ENCODE data around the gene TCOF1. TPM values are rescaled to one million over a fixed set of nuclear protein-coding genes. Genes with fewer than 3 reads are reported as not detected.

The TCOF1 gene
- total and polyA plus RNA-seq, 2 donors (not counting 3 experiments of a cell fraction or from before 2014, with no cell fraction given) = 11.2 to 52.0 TPM

DNA sequence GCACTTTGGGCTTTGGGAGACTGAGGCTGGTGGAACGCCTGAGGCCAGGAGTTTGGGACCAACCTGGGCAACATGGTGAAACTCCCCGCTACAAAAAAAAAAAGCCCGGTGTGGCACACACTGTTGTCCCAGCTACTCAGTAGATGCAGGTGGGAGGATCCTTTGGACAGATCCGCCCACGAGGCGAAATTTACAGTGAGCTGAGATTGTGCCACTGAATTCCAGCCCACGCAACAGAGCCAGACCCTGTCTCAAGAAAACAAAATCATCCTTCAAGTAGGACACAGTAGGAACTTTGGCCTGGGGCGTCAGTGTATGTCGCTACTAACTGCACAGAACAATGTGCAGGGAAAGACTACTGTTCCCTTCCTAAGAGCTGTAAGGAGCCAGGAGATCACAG is 87.3 kb downstream of the TCOF1 start:
- H3K79me2 ChIP-seq (ENCODE audit: control insufficient read depth, insufficient read depth, low read length) = peaks cover 41% of the 10 kb centered on the region
- H3K9me3 ChIP-seq (replicated peaks; ENCODE audit: control insufficient read depth, insufficient read depth, low read length) = no peaks in the 10 kb centered on the region
- BruUV-seq (replicated peaks) = no TSS peak
- no peak for DNase-seq (ENCODE audit: low read depth, low spot score)
- H3K4me2 ChIP-seq (ENCODE audit: insufficient read depth, low read length) = no peak overlapping the region
- no peak for FAIRE-seq
- TF ChIP-seq EZH2 (IDR thresholded peaks at IDR 0.05; ENCODE audit: borderline replicate concordance, low read depth, low read length, severe bottlenecking) (no peak), POLR2A (IDR thresholded peaks at IDR 0.05; ENCODE audit: low read depth, low read length) (peak; percentile 13), GATA2 (IDR thresholded peaks at IDR 0.05; ENCODE audit: insufficient read depth, insufficient read length, low read depth, low read length) (no peak)
- peaks cover 4% of the 10 kb centered on the region for H4K20me1 ChIP-seq (replicated peaks; ENCODE audit: control insufficient read depth, extremely low read depth, insufficient read depth, low read length)
- no peak overlapping the region for H3K9ac ChIP-seq (replicated peaks; ENCODE audit: extremely low read depth, insufficient read depth, low read length)
- peaks cover 28% of the 10 kb centered on the region for H3K4me1 ChIP-seq (ENCODE audit: control insufficient read depth, extremely low read depth, insufficient read depth, low read length)
- intact Hi-C loops (cut with micrococcal nuclease) (no loop called here), dilution Hi-C loops (cut with MboI; ENCODE audit: extremely low pct_ligation_motif_present, low sequenced_read_pairs) (no loop called here)
- H3K27me3 ChIP-seq (ENCODE audit: control insufficient read depth in 2 of 2, insufficient read depth in 2 of 2, low read length in 2 of 2) = no peaks in the 10 kb centered on the region
- POLR2A ChIA-PET = no interaction called here
- H3K9me1 ChIP-seq (replicated peaks; ENCODE audit: control insufficient read depth, extremely low read depth, insufficient read depth, low read length) = no peaks in the 10 kb centered on the region
- H3K27ac ChIP-seq (ENCODE audit: insufficient read depth, low read depth, low read length) = no peak overlapping the region
- H3K36me3 ChIP-seq (ENCODE audit: control insufficient read depth in 2 of 2, extremely low read depth in 1 of 2, insufficient read depth in 2 of 2, low read length in 2 of 2) = peaks cover 43% of the 10 kb centered on the region in 2 experiments
- H3K4me3 ChIP-seq (replicated peaks in 1 of 3; ENCODE audit: insufficient read depth in 1 of 3, low read depth in 1 of 3, low read length in 3 of 3) = no peak overlapping the region
- CTCF ChIA-PET = no interaction called here
- no peak overlapping the region for H2AFZ ChIP-seq (ENCODE audit: low read depth, low read length)

DNA sequence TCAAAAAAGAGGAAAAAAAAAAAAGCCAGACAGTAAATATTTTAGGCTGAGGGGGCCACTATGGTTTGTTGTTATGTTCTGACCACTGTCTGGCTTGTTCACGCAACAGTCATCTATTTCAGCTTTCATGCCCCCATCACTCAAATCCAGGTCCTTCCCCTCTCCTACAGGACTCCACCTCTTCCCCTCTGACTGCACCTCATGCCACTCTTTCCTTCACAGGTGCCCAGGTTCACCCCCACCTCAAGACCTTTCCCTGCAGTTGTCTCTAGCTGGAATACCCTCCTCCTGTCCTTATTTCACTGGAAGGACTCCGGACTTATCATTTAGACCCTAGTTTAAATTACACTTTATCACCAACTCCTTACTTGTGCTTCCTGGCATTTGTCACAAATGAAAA is 88.6 kb downstream of the TCOF1 start:
- dilution Hi-C loops (cut with MboI; ENCODE audit: extremely low pct_ligation_motif_present, low sequenced_read_pairs) = no loop called here
- FAIRE-seq = no peak

More for the DNA sequence above, 88.6 kb downstream of the TCOF1 start:
- peaks cover 28% of the 10 kb centered on the region for H3K4me1 ChIP-seq (ENCODE audit: control insufficient read depth, extremely low read depth, insufficient read depth, low read length)
- H4K20me1 ChIP-seq (replicated peaks; ENCODE audit: control insufficient read depth, extremely low read depth, insufficient read depth, low read length) = peaks cover 4% of the 10 kb centered on the region
- BruUV-seq (replicated peaks) = no TSS peak
- H3K36me3 ChIP-seq (ENCODE audit: control insufficient read depth in 2 of 2, extremely low read depth in 1 of 2, insufficient read depth in 2 of 2, low read length in 2 of 2) = peaks cover 43% of the 10 kb centered on the region in 2 experiments
- no peak overlapping the region for H3K9ac ChIP-seq (replicated peaks; ENCODE audit: extremely low read depth, insufficient read depth, low read length)
- no peak for DNase-seq (ENCODE audit: low read depth, low spot score)
- CTCF ChIA-PET = interaction anchor here (0.7 to 1.1 kb wide), 2 partner anchors 10 to 346 kb away, joined by 3 read pairs; no protein-coding TSS in a partner anchor
- peaks cover 41% of the 10 kb centered on the region for H3K79me2 ChIP-seq (ENCODE audit: control insufficient read depth, insufficient read depth, low read length)
- H3K4me3 ChIP-seq (replicated peaks in 1 of 3; ENCODE audit: insufficient read depth in 1 of 3, low read depth in 1 of 3, low read length in 3 of 3) = no peak overlapping the region
- no peak overlapping the region for H2AFZ ChIP-seq (ENCODE audit: low read depth, low read length)
- H3K27me3 ChIP-seq (ENCODE audit: control insufficient read depth in 2 of 2, insufficient read depth in 2 of 2, low read length in 2 of 2) = no peaks in the 10 kb centered on the region
- H3K27ac ChIP-seq (ENCODE audit: insufficient read depth, low read depth, low read length) = no peak overlapping the region
- intact Hi-C loops (cut with micrococcal nuclease) = no loop called here
- no peak for TF ChIP-seq POLR2A (IDR thresholded peaks at IDR 0.05; ENCODE audit: low read depth, low read length)
- TF ChIP-seq MYC (IDR thresholded peaks at IDR 0.05; ENCODE audit: low read depth, low read length) = no peak
- TF ChIP-seq, protein P1, sequence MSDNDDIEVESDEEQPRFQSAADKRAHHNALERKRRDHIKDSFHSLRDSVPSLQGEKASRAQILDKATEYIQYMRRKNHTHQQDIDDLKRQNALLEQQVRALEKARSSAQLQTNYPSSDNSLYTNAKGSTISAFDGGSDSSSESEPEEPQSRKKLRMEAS (IDR thresholded peaks at IDR 0.05; ENCODE audit: insufficient read depth, insufficient read length) = no peak
- TF ChIP-seq FOS (IDR thresholded peaks at IDR 0.05; ENCODE audit: borderline replicate concordance, insufficient read depth, low read length) = no peak
- TF ChIP-seq, protein P2, sequence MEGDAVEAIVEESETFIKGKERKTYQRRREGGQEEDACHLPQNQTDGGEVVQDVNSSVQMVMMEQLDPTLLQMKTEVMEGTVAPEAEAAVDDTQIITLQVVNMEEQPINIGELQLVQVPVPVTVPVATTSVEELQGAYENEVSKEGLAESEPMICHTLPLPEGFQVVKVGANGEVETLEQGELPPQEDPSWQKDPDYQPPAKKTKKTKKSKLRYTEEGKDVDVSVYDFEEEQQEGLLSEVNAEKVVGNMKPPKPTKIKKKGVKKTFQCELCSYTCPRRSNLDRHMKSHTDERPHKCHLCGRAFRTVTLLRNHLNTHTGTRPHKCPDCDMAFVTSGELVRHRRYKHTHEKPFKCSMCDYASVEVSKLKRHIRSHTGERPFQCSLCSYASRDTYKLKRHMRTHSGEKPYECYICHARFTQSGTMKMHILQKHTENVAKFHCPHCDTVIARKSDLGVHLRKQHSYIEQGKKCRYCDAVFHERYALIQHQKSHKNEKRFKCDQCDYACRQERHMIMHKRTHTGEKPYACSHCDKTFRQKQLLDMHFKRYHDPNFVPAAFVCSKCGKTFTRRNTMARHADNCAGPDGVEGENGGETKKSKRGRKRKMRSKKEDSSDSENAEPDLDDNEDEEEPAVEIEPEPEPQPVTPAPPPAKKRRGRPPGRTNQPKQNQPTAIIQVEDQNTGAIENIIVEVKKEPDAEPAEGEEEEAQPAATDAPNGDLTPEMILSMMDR (IDR thresholded peaks at IDR 0.05; ENCODE audit: extremely low read depth in 1 of 2, insufficient read depth in 1 of 2, low read depth in 1 of 2, low read length in 2 of 2) = no peak
- TF ChIP-seq POLR2AphosphoS5 (IDR thresholded peaks at IDR 0.05; ENCODE audit: insufficient read depth, low read depth, low read length) = no peak
- TF ChIP-seq JUN (IDR thresholded peaks at IDR 0.05; ENCODE audit: borderline replicate concordance, insufficient read depth, insufficient read length, low read depth) = no peak
- no peak for TF ChIP-seq GATA2 (IDR thresholded peaks at IDR 0.05; ENCODE audit: insufficient read depth, insufficient read length, low read depth, low read length)
- no peak for TF ChIP-seq EZH2 (IDR thresholded peaks at IDR 0.05; ENCODE audit: borderline replicate concordance, low read depth, low read length, severe bottlenecking)
- H3K9me1 ChIP-seq (replicated peaks; ENCODE audit: control insufficient read depth, extremely low read depth, insufficient read depth, low read length) = no peaks in the 10 kb centered on the region
- no peak overlapping the region for H3K4me2 ChIP-seq (ENCODE audit: insufficient read depth, low read length)
- POLR2A ChIA-PET = no interaction called here
- no peaks in the 10 kb centered on the region for H3K9me3 ChIP-seq (replicated peaks; ENCODE audit: control insufficient read depth, insufficient read depth, low read length)

Data from endothelial cell of umbilical vein (primary cell).